ENCODE results near the gene SHE. TPM values are rescaled to one million over a fixed set of nuclear protein-coding genes. Genes with fewer than 3 reads are reported as not detected.

Gene SHE
- total RNA-seq, 1 donor = 0.27 TPM

DNA sequence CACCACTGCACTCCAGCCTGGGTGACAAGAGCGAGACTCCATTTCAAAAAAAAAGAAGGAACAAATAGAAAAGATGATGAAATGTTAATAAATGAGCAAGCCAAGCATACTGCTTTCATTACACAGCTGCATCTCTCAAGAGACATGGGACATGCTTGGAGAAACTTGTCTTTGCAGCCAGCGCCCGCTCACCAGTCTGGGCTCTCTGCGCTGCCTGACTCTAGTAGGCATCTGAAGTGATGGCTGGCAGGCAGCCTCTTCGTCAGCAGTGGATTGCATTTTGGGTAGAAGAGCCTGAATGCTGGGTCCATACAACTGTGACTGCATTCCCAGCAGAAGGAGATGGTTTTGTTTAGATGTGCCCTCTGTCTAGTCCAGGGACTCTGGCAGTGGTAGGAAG lies 49.1 kb downstream of the SHE start:
- DNase-seq (ENCODE audit: low read depth in 2 of 3, low spot score in 2 of 3) = no peak

DNA sequence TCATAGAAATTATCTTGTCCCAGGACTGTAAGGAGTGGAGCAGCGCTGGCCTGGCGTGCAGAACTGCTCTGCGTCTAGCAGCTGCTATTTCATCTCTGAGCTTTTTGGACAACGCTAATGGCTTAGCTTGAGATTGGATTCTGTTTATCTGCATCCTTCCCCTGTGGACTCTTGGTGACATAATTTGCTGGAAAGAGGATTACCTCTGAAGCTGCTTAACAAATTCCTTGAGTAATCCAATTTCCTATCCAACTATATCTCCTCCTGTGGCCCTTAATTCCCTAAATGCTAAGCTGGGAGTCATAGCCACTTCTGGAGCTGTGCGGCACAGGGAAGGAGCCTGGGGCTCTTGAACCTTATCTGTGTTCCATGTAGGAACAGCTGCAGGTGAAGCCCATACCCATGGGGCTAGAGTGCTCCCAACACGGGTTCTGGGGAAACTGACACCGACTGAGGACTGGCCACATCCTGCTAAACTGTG lies 53.8 kb downstream of the SHE start:
- DNase-seq (ENCODE audit: low read depth in 2 of 3, low spot score in 2 of 3) = no peak

DNA sequence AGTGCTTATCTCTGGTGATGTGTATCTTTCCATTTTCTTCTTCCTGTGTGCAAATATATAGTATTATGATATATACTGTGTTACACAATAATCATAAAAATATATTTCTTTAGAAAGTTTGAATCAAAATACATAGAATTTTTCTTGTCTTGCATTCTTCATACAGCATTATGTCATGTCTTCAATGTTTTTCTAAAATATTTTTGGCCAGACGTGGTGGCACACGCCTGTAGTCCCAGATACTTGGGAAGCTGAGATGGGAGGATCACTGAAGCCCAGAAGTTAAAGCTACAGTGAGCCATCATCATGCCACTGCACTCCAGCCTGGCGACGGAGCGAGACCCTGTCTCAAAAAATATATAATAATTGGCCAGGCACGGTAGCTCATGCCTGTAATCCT lies 55.4 kb downstream of the SHE start:
- no peak for DNase-seq (ENCODE audit: low read depth in 2 of 3, low spot score in 2 of 3)

DNA sequence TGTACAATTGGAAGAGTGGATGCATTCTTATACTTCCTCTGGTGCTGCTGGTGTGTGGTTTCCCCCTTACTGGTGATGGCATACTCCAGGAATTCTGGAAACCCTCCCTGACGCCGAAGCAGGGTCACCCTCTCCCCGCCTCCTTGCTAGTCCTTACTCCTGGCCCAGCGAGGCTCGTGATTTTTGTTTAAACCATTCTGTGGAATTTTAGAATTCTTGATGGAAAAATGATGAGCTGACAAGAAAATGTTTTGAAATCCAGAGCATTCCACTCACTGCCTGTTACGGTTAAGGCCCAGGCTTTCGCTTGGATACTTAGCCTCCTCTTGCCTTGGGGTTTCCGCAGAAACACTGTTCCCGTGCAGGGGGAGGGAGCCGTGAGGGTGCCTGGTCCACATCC lies 55.9 kb downstream of the SHE start:
- DNase-seq (ENCODE audit: low read depth in 2 of 3, low spot score in 2 of 3) = no peak

DNA sequence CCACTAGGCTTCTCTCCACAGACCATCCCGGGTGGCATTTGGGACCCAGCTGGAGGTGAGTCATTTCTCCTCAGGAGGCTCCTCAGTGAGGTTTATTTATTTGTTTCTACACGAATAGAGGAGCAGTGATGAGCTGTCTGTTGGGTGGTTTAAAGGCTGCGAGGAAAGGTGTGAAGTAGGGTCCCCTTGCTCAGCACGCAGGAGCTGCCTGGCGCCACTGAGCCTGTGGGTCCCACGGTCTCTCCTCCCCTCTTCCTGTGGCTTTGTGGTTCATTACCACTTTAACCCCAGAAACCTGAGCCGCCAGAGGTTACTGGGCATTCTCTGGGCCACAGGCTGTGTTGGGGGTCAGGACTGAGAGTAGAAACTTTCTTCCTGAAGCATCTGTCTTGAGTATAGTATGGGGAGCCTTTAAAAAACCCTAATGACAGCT lies 57.2 kb downstream of the SHE start:
- no peak for DNase-seq (ENCODE audit: low read depth in 2 of 3, low spot score in 2 of 3)

DNA sequence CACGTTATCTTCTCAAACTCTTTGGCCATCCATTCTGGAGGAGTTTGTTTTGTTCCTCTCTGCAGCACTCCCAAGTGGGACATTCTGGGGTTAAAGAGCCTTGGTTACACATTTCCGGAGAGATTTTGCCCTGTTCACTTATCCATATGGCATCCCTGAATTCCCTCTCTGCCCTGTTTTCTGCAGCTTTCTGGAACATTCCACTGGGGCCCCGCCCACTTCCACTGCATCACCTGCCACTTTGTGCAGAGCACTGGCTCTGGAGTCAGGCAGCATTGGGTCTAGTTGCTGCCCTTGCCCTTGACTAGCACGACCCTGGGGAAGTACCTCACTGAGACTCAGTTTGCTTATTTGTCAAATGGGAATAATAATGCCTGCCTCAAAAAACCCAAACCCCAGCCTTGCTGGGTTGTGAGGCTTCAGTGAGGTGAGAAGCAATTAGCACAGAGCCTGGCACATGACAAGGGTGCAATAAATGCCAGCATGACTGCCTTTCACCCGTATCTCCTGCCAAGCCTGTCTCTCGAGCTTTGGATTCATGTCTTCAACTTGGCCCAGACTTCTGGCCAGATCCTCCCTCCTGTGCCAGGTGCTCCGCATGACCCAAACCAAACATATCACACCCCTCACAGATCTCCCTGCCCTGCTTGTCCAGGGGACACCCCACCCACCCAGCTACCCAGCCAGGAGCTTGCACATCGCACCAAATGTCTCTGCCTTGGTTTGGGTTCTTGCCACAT lies 58.8 kb downstream of the SHE start:
- no peak for DNase-seq (ENCODE audit: low read depth in 2 of 3, low spot score in 2 of 3)

DNA sequence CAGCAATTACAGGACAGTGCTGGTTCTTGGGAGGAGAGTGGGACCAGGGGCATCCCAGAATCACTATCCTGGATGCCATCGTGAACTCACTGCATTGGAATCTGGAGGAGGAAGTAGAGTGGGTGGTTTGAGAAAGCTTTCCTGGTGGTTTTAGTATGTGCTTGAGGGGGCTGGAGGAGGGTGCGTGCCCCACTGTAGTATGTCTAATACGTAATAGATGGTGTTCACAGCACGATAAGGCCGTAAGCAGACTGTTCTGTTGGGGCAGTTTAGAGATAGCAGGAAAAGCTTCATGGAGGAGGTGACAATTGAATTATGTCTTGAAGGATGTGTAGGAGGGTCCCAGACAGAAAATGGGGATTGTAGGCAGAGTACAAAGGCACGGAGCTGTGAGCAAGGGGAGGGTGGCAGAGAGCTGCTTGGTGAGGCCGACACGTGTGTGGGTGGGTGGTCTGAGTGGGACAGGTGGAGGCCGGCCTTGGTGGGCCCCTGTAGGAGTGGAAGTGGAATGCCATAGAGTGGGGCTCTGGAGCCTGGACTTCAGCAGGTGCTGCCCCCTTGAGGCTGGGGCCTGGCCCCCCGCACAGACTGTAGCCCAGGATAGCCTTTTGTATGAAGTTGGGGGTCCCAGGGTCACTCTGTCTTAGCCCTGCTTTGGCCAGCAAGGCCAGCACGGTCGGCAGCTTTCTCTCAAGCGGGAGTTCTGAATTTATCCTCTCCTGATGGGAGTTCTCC lies 60.0 kb downstream of the SHE start:
- no peak for DNase-seq (ENCODE audit: low read depth in 2 of 3, low spot score in 2 of 3)

DNA sequence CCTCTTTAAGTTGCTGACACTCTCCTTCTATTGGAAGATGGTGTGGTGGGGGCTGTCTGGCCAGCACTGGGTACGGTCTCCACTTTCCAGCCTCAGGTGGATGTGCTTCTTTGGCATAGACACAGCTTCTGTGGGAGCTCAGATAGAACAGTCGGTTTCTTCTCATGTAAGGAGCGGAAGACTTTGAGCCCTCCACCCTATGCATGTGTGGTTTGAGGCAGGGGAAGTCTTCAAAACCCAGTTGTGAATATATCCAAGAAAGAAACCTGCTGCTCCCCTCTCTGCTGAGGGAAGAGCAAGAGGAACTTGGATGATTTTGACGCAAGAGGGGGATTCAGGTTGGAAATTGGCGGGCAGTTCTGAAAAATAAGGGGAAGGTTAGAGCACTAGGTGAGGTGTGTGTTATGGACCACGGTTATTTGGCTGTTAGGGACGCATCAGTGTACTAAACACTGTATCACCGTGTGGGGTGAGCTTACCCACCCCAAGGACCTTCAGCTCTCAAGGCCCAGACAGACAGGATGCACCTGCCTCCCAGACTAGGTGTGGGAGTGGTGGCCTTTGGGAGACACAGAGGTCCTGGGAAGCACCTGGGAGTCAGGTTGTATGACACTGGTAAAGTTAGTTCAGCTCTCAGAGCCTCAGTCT lies 60.8 kb downstream of the SHE start:
- no peak for DNase-seq (ENCODE audit: low read depth in 2 of 3, low spot score in 2 of 3)

DNA sequence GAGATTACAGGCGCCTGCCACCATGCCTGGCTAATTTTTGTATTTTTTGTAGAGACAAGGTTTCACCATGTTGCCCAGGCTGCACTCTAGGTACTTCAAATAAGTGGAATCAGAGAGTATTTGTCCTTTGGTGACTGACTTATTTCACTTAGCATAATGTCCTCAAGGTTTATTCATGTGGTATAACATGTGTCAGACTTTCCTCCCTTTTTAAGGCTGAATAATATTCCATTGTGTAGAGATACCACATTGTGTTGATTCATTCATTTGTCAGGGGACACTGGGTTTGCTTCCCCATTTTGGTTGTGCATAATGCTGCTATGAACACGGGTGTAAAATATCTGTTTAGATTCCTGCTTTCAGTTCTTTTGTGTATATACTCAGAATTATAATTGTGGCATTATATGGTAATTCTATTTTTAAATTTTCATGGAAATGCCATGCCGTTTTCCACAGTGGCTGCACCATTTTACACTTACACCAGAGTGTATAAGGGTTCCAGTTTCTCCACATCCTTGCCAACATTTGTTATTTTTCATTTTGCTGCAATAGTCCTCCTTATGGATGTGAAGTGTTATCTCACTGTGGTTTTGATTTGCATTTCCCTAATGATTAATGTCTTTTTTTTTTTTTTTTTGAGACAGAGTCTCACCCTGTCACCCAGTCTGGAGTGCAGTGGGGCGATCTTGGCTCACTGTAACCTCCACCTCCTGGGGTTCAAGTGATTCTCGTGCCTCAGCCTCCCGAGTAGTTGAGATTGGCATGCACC lies 62.0 kb downstream of the SHE start:
- no peak for DNase-seq (ENCODE audit: low read depth in 2 of 3, low spot score in 2 of 3)

DNA sequence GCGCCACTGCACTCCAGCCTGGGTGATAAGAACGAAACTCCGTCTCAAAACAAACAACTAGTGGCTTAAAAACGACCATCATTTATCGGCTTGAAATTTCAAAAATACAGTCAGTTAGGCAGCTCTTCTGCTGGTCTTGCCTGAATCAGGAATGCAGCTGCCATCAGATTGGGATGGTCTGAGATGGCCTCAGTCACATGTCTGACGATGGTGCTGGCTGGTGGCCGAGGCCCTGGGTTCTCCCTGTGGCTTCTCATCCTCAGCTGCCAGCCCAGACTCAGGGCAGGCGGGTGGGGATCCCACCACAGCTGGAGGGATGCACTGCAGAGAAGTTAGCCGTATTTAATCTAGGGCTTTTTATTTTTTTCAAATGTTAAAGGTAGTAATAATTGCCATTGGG lies 65.8 kb downstream of the SHE start:
- no peak for DNase-seq (ENCODE audit: low read depth in 2 of 3, low spot score in 2 of 3)

DNA sequence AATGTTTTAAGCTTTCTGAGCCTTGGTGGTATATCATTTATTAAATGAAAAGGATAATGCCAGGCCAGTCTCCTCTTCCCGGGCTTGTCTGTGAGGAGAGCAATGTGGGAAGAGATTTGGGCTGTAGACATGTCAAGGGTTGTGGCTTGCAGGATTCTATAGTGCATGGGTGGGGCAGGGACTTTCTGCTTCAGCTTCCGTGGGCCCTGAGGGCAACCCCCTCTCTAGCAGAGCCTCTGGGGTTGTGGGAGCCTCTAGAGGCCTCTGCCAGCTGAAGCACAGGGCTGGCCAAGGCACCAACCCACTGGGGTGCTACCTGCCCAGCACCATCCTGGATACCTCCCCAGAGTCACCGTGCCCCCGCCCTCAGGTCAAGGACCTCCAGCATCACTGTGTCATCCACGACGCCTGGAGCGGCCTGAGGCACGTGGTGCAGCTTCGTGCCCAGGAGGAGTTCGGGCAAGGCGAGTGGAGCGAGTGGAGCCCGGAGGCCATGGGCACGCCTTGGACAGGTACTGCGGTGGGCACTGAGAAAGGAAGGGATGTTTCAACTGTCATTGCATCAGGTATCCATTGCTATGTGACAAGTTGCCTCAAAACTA lies 66.5 kb downstream of the SHE start:
- no peak for DNase-seq (ENCODE audit: low read depth in 2 of 3, low spot score in 2 of 3)

DNA sequence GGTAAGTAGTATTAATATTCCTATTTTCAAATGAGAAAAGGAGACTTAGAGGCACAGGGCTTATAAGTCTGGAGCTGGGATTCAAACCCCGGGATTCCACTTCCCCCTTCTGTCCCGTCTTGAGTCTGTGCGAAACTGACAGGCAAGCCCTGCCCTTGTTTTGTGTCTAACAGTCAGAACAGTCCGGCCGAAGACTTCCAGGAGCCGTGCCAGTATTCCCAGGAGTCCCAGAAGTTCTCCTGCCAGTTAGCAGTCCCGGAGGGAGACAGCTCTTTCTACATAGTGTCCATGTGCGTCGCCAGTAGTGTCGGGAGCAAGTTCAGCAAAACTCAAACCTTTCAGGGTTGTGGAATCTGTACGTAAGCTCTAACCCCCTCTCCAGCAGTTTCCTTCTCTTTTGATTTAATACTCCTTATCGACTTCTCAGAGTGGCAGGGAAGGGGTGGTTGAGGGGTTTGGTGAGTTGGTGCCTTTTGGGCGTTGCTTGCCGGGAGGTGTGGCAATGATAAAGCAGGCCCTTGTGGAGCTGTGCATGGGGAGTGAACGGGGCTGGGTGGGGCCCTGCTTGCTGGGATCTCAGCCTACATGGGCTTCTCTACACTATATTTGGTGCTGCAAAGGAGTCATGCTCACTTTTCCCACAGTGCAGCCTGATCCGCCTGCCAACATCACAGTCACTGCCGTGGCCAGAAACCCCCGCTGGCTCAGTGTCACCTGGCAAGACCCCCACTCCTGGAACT lies 67.7 kb downstream of the SHE start:
- DNase-seq (ENCODE audit: low read depth in 2 of 3, low spot score in 2 of 3) = no peak

DNA sequence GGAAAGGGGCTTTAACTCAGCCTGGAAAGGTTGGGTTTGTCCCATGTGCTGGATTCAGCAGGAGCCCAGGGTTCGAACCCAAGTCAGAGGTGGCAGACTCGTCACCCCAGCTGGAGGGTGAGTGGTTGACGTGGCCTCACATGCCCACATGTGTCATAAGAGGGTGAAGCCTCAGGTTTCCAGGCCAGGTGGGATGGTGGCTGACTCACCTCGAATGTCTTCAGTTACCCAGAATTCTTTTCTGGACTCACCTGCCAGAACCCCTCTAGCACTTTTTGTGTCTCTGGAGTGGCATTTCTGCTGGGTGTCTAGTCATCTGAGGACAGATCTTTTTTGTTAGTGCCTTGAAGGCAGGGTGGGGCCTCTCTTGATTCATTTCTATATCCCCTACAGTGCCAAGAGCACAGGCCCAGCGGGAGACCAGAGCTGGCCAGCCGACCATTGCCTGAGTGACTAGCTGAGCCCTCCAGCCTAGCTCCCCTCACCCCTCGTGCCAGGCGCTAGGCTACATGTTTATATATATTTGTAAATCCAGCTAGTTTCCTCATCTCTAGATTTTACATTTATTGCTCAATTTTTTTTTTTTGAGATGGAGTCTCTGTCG lies 68.9 kb downstream of the SHE start:
- no peak for DNase-seq (ENCODE audit: low read depth in 2 of 3, low spot score in 2 of 3)

DNA sequence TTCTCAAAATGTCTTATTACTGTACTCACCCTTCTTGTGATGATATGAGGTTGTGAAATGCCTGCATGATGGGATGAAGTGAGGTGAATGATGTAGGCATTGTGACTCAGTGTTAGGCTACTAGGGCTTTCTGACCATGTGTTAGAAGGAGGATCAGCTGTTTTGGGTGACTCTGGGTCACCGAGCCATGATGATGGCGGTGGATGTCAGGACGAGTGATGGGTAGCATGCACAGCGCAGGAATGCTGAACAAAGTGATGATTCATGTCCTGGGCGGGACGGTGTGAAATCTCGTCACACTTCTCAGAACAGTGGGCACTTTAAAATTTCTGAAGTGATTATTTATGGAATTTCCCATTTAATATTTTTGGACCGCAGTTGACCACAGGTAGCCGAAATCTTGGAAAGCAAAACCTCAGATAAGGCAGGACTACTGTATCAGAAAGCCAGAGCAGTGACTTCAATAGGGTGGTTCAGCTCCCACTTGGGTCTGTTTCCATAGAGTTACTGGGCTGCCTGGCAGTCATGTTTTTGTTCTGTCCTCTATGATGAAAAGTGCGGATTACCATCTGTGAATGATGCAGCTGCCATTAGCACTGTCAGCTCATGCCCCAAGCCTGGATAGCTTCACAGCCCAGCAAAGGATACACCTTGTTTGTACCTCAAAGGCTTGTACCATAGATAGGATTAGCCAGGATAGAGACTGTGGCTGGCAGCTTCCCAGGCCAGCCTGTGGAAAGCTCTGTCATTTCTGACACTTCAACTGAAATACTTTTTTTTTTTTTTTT lies 70.4 kb downstream of the SHE start:
- no peak for DNase-seq (ENCODE audit: low read depth in 2 of 3, low spot score in 2 of 3)

DNA sequence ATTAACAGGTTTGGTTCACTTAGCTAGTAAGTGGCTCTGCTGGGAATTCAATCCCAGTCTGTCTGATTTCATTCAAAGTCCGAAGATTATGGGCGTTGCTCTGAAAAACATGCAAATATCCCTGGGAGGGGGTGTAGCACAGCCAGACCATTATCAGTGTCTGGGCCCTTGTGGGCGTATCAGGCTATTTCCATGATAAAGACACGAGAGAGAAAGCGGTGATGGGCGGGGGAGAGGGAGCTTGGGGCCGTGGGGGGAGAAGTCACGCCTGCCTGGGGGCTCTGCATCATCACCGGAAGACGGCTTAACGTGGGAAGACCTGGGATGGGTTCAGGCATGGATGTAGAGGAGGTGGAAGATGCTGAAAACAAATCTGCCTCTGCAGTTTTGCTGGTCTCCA lies 71.3 kb downstream of the SHE start:
- DNase-seq (ENCODE audit: low read depth in 2 of 3, low spot score in 2 of 3) = no peak

DNA sequence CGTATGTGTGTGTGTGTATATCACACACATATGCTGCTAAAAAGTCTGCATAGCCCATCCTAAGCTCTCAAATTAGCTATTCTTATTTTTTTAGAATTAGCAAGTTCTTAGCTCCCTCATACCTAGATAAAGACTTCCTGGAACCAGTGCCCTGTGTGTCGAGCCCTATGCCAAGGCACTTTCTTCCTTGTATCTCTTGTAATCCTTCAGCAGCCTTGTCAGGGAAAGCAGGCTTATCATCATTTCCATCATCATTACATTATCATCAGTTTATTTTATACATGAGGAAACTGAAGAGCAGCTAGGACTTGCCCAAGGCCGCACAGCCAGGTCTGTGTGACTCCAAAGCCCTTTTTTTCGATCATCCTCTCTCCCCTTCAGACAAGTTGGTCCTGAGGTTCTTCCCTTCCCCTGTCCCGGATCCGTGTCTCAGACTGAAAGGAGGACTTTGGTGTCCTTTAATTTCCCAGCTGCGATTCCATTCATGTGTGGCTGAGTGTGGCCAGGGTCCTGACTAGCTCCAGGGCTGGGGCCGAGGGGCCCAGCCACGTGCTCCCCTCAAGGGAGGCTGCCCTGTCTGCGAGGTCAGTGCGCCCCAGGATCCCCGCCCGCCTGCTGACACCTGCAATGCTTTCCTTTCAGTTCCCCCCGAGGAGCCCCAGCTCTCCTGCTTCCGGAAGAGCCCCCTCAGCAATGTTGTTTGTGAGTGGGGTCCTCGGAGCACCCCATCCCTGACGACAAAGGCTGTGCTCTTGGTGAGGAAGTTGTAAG lies 72.2 kb downstream of the SHE start:
- no peak for DNase-seq (ENCODE audit: low read depth in 2 of 3, low spot score in 2 of 3)
